Measurements from ENCODE around the gene KDM7A. TPM values are rescaled to one million over a fixed set of nuclear protein-coding genes. Genes with fewer than 3 reads are reported as not detected.

KDM7A gene
- polyA plus RNA-seq, 2 of the 4 experiments (the other 2 are of a cell fraction), result 1.4 to 4.1 TPM

DNA sequence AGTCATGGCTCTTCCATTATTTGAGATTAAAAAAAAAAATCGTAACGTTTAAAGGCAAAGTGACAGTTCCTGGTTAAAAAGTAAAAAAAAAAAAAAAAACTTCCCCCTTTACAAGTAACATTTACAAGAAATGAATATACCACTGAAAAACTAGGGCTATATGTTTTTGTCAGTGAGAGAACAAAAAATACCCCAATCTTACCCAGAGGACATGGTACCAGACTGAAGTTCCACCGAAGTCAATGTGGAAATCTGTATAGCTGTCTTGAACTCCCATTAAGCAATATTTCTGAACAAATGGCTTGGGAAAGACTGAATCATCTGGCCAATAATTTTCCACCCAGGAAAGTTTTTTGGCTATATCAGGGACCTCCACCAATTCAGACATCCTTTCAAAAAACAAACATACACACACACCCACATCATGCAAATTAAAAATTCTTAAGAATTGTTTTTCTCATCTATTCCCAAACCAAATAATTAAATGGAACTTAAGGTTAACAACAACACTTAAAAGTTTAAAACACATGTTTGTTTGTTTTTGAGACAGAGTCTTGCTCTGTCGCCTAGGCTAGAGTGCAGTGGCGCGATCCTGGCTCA, 50.2 kb downstream of the KDM7A start:
- FAIRE-seq (no peak), DNase-seq (ENCODE audit: low read depth in 1 of 2, low spot score in 1 of 2) (no peak), ATAC-seq (no peak)
- ChIA-PET CTCF (no interaction called here), POLR2A (no interaction called here)
- Histone ChIP-seq H3K4me1 (no peaks in the 10 kb centered on the region), H3K27ac (no peak overlapping the region), H3K4me3 (no peak overlapping the region), H3K4me2 (no peak overlapping the region), H3K9me3 (no peaks in the 10 kb centered on the region)
- 92% methylated on average over 6 of the region's 6 CpGs for WGBS (ENCODE audit: missing lambda C conversion rate)
- TF ChIP-seq, protein P1, sequence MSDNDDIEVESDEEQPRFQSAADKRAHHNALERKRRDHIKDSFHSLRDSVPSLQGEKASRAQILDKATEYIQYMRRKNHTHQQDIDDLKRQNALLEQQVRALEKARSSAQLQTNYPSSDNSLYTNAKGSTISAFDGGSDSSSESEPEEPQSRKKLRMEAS (IDR thresholded peaks at IDR 0.05), result no peak
- TF ChIP-seq CBX2 (IDR thresholded peaks at IDR 0.05; ENCODE audit: borderline replicate concordance, low read depth) (no peak), EP300 (IDR thresholded peaks at IDR 0.05) (no peak), RNF2 (IDR thresholded peaks at IDR 0.05; ENCODE audit: borderline replicate concordance, low read depth) (no peak), FOXS1 (CRISPR knock-in tag; IDR thresholded peaks at IDR 0.05) (no peak), ESRRA (IDR thresholded peaks at IDR 0.05; ENCODE audit: borderline replicate concordance, low read length) (no peak)
- TF ChIP-seq, protein P2, sequence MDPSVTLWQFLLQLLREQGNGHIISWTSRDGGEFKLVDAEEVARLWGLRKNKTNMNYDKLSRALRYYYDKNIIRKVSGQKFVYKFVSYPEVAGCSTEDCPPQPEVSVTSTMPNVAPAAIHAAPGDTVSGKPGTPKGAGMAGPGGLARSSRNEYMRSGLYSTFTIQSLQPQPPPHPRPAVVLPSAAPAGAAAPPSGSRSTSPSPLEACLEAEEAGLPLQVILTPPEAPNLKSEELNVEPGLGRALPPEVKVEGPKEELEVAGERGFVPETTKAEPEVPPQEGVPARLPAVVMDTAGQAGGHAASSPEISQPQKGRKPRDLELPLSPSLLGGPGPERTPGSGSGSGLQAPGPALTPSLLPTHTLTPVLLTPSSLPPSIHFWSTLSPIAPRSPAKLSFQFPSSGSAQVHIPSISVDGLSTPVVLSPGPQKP (IDR thresholded peaks at IDR 0.05; ENCODE audit: low read depth, low read length), result no peak

DNA sequence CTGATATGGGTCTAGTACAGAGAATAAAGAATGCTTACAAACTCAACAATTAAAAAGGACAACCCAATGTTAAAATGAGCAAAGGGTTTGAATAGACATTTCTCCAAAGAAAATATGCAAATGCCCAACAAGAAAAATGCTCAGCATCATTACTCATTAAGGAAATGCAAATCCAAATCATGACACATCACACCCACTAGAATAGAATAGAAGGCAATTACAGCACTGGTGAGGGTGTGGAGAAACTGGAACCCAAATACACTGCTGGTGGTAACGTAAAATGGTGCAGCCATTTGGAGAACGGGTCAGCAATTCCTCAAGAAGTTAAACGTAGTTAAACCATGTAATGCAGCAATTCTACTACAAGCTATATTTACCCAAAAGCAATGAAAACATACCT, 53.8 kb downstream of the KDM7A start:
- Histone ChIP-seq H3K9me3 (no peaks in the 10 kb centered on the region), H3K4me3 (no peak overlapping the region), H3K27ac (no peak overlapping the region), H3K4me1 (no peaks in the 10 kb centered on the region), H3K4me2 (no peak overlapping the region)
- POLR2A ChIA-PET, result no interaction called here
- CTCF ChIA-PET, result interaction anchor here (0.6 to 1.4 kb wide), 2 partner anchors 204 to 226 kb away, joined by 3 to 5 read pairs; no protein-coding TSS in a partner anchor
- 81% methylated on average over 3 of the region's 3 CpGs for WGBS (ENCODE audit: missing lambda C conversion rate)
- no peak for TF ChIP-seq NFE2L2 (conservative IDR thresholded peaks at IDR 0.05; ENCODE audit: low read length)
- no peak for TF ChIP-seq MAZ (IDR thresholded peaks at IDR 0.05; ENCODE audit: borderline replicate concordance, low read depth, low read length)
- TF ChIP-seq ZFP36 (IDR thresholded peaks at IDR 0.05; ENCODE audit: borderline replicate concordance, partially characterized antibody), result no peak
- TF ChIP-seq TFCP2L1 (CRISPR knock-in tag; IDR thresholded peaks at IDR 0.05), result no peak
- TF ChIP-seq HOXB5 (CRISPR knock-in tag; IDR thresholded peaks at IDR 0.05), result no peak
- TF ChIP-seq, protein P1 (IDR thresholded peaks at IDR 0.05), result no peak
- no peak for DNase-seq (ENCODE audit: low read depth in 1 of 2, low spot score in 1 of 2)
- FAIRE-seq, result no peak
- no peak for ATAC-seq

DNA sequence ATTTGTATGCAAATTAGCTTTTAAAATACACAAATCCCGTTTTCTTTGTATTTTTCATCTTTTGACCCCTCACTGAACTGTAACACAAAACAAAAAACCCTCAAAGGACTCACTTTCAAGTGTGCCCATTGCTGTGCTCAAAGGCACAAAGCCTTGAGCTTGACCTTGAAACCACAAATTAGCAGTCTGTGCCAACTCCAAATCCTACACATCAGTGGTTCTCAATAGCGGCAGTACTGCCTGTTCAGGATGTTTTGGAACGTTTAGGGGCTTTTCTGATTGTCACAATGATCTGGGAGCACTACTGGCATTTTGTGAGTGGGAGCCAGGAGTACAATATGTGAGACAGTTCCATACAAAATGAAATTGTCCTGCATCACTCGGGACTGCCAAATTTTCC, 55.5 kb downstream of the KDM7A start:
- H3K4me3 ChIP-seq, result no peak overlapping the region
- ATAC-seq (no peak), FAIRE-seq (no peak), DNase-seq (ENCODE audit: low read depth in 1 of 2, low spot score in 1 of 2) (no peak)
- H3K9me3 ChIP-seq, result no peaks in the 10 kb centered on the region
- ChIA-PET CTCF (interaction anchor here (0.9 to 1.1 kb wide), 2 partner anchors 31 to 54 kb away, joined by 3 read pairs; no protein-coding TSS in a partner anchor), POLR2A (no interaction called here)
- H3K4me1 ChIP-seq, result no peaks in the 10 kb centered on the region
- no peak overlapping the region for H3K4me2 ChIP-seq
- H3K27ac ChIP-seq, result no peak overlapping the region
- 33% methylated on average over 4 of the region's 4 CpGs for WGBS (ENCODE audit: missing lambda C conversion rate)
- TF ChIP-seq POLR2AphosphoS2 (conservative IDR thresholded peaks at IDR 0.05; ENCODE audit: low read length), result no peak
- no peak for TF ChIP-seq CBX8 (IDR thresholded peaks at IDR 0.05)
- no peak for TF ChIP-seq NPAS2 (CRISPR knock-in tag; IDR thresholded peaks at IDR 0.05; ENCODE audit: borderline replicate concordance)
- no peak for TF ChIP-seq RCOR1 (IDR thresholded peaks at IDR 0.05; ENCODE audit: low read depth, low read length)
- TF ChIP-seq ESRRA (IDR thresholded peaks at IDR 0.05; ENCODE audit: borderline replicate concordance, low read length), result no peak
- no peak for TF ChIP-seq FOSB (CRISPR knock-in tag; IDR thresholded peaks at IDR 0.05)
- no peak for TF ChIP-seq HOXB5 (CRISPR knock-in tag; IDR thresholded peaks at IDR 0.05)
- TF ChIP-seq, protein P3, sequence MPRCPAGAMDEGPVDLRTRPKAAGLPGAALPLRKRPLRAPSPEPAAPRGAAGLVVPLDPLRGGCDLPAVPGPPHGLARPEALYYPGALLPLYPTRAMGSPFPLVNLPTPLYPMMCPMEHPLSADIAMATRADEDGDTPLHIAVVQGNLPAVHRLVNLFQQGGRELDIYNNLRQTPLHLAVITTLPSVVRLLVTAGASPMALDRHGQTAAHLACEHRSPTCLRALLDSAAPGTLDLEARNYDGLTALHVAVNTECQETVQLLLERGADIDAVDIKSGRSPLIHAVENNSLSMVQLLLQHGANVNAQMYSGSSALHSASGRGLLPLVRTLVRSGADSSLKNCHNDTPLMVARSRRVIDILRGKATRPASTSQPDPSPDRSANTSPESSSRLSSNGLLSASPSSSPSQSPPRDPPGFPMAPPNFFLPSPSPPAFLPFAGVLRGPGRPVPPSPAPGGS (IDR thresholded peaks at IDR 0.05), result no peak
- no peak for TF ChIP-seq ZFP36 (IDR thresholded peaks at IDR 0.05; ENCODE audit: borderline replicate concordance, partially characterized antibody)
- no peak for TF ChIP-seq HOXB13 (CRISPR knock-in tag; IDR thresholded peaks at IDR 0.05; ENCODE audit: low read depth)
- TF ChIP-seq, protein P4, sequence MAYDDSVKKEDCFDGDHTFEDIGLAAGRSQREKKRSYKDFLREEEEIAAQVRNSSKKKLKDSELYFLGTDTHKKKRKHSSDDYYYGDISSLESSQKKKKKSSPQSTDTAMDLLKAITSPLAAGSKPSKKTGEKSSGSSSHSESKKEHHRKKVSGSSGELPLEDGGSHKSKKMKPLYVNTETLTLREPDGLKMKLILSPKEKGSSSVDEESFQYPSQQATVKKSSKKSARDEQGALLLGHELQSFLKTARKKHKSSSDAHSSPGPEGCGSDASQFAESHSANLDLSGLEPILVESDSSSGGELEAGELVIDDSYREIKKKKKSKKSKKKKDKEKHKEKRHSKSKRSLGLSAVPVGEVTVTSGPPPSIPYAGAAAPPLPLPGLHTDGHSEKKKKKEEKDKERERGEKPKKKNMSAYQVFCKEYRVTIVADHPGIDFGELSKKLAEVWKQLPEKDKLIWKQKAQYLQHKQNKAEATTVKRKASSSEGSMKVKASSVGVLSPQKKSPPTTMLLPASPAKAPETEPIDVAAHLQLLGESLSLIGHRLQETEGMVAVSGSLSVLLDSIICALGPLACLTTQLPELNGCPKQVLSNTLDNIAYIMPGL (CRISPR knock-in tag; IDR thresholded peaks at IDR 0.05; ENCODE audit: borderline replicate concordance), result no peak
- TF ChIP-seq PHF8 (IDR thresholded peaks at IDR 0.05; ENCODE audit: borderline replicate concordance, low read depth), result no peak
- TF ChIP-seq, protein P5, sequence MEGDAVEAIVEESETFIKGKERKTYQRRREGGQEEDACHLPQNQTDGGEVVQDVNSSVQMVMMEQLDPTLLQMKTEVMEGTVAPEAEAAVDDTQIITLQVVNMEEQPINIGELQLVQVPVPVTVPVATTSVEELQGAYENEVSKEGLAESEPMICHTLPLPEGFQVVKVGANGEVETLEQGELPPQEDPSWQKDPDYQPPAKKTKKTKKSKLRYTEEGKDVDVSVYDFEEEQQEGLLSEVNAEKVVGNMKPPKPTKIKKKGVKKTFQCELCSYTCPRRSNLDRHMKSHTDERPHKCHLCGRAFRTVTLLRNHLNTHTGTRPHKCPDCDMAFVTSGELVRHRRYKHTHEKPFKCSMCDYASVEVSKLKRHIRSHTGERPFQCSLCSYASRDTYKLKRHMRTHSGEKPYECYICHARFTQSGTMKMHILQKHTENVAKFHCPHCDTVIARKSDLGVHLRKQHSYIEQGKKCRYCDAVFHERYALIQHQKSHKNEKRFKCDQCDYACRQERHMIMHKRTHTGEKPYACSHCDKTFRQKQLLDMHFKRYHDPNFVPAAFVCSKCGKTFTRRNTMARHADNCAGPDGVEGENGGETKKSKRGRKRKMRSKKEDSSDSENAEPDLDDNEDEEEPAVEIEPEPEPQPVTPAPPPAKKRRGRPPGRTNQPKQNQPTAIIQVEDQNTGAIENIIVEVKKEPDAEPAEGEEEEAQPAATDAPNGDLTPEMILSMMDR (IDR thresholded peaks at IDR 0.05), result no peak
- TF ChIP-seq TFCP2L1 (CRISPR knock-in tag; IDR thresholded peaks at IDR 0.05), result no peak
- no peak for TF ChIP-seq GATA3 (IDR thresholded peaks at IDR 0.05; ENCODE audit: borderline replicate concordance)
- TF ChIP-seq HOXA7 (CRISPR knock-in tag; IDR thresholded peaks at IDR 0.05), result no peak
- no peak for TF ChIP-seq FOSL2 (IDR thresholded peaks at IDR 0.05)
- TF ChIP-seq FOSL2 (CRISPR knock-in tag; IDR thresholded peaks at IDR 0.05), result no peak
- no peak for TF ChIP-seq EHF (CRISPR knock-in tag; IDR thresholded peaks at IDR 0.05)
- no peak for TF ChIP-seq RARB (CRISPR knock-in tag; IDR thresholded peaks at IDR 0.05)

Data from A549 (cell line).